Stimulated activated CD4-positive, alpha-beta T cell treated with anti-CD3 and anti-CD28 coated beads, Interleukin-1b, Interleukin-23, amount 100 ng/mL, for 4 hours (primary cell): Measurements from ENCODE around the gene HIC2.
"Not testable (repeated sequence)": the region's sequence is repeated elsewhere in the genome, so short reads cannot be mapped to it uniquely, and the experiment has no call there.

Experiments
- DNase-seq, 2 donors: peaks; one replicate each; pipeline ENCODE4 v3.0.0-alpha.2; 2020; ENCODE audit warnings: low read depth in 2 of 2

Gene HIC2

DNA sequence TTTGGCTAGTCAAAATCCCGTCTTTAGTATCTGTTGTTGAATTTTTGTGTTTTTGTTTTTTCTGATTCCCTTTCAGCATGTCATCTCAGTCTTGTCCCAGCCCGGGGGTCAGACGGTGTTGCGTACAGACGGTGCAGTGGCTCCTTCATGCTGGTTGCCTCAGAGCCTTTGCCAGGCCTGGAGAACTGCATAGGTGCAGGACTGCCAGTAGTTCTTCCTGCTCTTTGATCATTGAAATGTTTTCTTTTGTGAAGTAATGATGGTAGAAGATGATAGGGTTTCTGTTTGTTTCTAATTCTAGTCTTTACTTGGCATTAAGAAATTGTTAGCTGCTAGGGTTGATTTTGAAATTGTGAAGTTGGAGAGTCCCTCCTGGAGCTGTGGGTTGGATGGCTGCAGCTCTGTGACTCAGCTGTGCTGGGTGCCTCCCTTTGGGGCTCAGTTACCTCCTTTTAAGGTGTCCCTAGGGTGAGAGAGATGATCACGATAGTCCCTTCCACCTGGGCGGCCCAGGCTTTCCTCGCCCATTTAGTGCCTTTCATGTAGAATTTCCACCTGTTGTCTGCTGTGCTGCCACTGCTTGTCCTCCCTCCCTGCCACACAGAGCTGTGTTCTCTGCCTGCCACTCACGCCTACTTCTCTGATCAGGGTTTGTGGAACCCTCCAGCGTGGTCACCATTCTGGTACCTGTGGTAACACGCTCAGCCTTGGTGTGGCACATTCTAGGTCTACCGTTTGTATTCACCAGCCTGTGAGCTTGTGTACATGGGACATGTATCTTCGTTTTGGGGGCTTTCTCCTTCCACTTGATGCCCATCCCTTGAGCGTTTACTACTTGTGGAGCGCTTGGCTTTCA is 17.4 kb downstream of the HIC2 start:
- not testable (repeated sequence) for DNase-seq

DNA sequence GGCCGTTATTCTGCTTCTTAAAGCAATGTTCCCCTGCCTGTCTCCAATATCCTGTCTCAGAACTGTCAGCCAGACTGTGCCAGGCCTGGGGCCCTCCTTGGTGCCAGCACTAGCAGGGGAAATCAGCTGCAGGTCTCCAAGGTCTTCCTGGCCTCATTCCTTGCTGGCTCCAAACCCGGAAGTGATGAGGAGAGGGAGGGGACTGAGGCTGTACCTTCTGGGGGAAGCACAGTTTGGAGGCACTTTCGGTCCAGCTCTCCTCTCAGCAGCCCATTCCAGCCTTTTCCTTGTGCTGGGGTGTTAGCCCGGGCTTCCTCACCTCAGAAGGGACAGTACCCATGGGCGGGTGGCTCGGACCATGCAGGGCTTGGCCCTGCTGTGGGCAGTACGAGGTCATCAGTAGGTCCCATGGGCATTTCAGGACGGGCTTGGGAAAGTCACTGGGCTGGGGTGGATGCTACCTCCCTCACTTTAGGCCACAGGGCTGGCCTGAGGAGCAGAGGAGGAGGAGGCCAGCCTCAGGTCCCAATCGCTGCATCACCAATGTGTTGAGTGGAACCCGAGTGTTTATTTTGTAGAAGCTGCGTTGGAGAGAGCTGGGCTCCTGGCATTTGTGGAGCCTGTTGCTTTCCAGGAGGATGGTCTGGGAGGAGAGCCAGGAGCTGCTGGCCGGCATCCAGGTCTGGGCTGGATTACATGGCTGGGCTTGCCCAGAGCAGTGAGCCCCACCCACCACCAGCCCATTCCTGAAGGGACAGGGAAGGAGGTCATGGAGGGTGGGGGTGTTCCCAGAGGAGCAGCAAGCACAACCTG is 19.0 kb downstream of the HIC2 start:
- DNase-seq = not testable (repeated sequence)

DNA sequence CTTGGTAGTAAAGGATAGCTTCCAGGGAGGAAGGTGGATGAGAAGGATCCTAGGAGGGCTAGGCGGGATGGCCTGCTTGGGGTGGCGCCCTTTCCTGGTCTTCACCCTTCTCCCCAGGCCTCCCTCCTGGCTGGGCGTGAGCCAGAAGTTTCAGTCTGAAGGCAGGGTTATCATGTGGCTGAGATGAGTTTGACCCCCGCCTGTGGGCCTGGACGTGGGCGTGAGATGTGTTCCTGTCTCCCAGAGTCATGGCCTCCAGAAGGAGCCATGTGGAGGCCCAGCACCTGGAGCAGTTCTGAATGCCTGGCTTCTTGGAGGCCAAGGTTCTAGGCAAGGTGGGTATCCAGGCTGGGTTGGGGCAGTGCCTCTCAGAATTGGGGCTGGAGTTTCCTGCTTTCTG is 20.8 kb downstream of the HIC2 start:
- DNase-seq = not testable (repeated sequence)

DNA sequence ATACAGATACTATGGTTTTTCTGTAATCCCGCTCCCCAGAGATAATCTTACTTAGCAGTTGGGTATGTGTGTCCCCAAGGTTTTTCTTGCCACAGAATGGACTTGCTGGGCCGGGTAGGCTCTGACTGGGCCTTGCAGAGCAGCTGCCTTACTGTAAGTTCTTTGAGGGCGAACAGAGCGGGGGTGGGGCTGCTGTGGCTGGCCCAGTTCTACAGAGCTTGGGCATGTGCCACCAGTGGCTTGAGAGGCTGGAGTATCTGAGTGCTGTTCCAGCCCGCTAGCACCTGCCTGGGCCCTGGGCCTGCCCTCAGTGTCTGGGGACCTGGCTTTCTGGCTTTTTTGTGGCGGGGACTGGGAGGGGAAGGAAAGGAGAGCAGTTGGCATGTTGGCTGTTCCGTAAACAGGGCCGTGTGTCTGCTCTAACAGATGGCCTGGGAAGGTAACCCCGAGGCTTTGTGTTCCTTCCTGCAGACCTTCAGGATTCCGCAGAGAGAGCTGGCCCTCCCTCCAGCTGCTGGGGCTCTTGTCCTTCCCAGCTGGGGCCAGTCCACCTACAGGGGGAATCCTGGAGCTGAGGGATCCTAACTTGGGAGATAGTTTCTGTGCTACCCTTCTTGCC is 23.0 kb downstream of the HIC2 start:
- not testable (repeated sequence) for DNase-seq

DNA sequence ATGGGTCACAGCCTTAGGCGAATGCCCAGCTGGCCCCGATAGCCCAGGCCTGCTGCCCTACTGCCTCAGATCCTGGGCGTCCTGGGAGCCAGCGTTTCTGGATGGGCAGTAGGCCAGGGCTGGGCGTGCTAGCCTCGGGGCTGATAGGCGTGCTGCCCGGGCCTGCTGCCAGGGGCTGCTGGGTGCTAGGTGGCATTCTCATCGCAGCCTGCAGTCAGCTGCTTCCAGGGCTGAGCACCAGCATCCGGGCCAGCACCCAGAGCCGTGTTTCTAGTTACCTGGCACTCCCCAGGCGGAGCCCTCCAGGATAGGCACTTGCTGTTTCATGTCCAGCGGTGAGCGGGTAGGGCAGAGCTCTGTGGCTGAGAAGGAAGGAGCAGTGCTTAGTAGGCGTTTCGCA is 23.5 kb downstream of the HIC2 start:
- not testable (repeated sequence) for DNase-seq

DNA sequence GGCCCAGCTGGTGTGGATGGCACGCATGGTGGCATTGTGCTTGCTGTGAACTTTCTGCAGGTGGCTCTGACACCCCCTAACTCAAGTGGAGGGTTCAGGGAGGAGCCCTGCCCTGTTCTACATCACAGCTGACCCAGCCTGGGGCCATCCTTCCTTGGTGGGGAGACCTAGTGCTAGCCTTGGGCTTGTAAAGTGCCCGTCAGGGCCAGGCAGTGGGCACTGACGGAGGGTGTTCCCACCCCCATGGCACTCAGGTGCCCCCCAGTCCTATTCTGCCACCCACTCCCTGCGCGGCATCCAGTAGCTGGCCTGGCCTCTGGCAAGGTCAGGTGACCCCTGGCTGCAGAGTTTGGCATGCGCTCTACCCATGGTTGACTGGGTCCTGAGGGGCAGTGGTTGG is 24.0 kb downstream of the HIC2 start:
- DNase-seq = not testable (repeated sequence)

DNA sequence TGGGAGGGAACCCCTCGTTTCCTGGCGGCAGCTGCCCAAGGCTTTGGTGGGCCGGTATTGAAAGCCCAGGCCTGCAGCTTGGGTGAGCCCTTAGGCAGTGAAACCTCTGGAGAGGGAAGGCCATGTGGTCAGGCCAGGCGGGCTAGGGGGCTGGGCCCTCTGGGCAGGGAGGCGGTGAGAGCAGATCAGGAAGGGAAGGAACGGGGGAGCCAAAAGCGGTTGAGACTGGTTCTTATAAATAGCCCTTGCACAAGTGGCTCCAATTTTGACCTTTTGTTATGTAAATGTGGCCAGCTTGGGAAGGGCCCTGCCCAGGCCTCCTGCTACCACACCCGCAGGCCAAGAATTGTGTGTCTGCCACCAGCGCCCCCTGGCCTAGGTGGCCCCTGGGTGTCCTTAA is 25.0 kb downstream of the HIC2 start:
- DNase-seq = not testable (repeated sequence)

DNA sequence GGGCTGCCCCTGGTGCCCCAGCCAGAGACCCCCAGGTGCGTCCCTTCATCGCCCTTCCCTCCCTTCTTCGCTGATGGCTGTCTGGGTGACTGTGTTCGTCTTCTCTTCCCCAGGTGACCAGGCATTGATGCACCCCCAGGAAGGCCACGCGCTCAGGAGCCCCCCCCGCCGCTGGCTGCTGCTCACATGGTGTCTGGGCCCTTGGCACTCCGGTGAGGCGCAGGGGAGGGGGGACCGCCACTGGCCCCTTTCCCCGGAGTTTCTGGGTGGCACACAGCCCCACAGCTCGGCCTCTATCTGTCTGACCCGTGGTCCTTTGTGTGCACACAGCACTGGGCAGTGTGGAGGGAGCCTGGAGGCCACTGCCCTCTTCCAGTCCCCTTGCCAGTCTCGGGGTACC is 25.5 kb downstream of the HIC2 start:
- not testable (repeated sequence) for DNase-seq

DNA sequence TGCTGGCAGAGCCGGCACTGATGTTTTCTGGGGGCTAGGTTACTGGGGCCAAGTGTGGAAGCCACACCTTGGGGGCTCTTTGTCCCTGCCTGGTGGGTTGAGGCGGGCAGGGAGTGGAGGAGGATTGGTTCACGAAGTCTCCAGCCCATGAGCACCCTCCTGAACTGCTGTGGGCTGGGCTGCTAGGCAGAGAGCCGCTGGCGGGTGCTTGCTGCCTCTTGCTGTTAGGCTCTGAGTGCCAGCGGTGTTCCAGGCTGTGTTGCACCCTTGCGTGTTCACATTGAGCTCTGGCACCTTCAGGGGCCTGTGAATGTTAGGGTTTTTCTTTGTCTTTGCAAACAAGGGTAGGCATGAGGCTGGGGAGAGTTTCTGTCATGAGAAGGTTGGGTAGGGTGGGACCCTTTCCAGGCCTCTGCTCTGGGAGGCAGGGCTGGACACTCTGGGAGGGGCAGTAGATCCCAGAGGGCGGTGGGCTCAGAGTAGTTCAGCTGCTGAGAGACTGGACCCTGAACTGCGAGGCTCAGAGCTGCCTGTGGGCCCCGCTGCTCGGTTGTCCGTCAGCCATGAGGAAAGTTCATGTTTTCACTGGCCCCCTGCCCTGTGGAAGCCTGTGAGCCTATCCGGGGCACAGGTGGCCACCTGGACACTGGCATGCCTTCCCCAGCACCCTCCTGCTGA is 26.0 kb downstream of the HIC2 start:
- no peak for DNase-seq

DNA sequence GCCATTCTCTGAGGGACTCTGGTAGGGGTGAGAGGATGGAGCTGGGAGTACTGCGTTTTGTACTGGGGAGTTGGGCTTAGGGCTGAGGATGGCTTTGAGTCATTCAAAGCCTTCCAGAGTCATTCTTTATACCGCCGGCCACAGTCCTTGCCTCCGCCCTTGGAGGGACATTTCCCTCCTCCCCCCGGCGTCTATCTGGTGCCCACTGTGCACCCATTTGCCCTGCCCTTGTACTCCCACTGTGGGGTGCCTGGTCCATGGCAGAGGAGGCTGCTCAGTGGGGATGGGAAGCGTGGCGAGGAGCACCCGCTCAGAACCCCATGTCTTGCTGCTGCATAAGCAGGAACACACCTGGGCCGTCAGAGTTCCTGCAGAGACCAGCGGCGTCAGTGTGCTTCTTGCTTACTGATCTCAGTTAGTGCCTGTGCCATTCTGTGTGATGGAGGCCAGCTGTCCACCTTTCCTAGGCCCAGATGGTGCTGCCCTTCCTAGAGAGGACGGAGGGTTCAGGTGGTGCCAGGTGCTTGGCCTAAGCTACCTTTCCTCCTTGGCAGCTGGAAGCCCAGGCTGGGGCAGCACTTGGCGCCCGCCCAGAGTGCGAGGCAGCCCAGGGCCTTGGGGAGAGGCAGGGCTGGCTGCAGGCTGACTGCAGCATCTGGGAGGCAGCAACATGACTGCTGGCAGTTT is 26.7 kb downstream of the HIC2 start:
- DNase-seq = no peak

DNA sequence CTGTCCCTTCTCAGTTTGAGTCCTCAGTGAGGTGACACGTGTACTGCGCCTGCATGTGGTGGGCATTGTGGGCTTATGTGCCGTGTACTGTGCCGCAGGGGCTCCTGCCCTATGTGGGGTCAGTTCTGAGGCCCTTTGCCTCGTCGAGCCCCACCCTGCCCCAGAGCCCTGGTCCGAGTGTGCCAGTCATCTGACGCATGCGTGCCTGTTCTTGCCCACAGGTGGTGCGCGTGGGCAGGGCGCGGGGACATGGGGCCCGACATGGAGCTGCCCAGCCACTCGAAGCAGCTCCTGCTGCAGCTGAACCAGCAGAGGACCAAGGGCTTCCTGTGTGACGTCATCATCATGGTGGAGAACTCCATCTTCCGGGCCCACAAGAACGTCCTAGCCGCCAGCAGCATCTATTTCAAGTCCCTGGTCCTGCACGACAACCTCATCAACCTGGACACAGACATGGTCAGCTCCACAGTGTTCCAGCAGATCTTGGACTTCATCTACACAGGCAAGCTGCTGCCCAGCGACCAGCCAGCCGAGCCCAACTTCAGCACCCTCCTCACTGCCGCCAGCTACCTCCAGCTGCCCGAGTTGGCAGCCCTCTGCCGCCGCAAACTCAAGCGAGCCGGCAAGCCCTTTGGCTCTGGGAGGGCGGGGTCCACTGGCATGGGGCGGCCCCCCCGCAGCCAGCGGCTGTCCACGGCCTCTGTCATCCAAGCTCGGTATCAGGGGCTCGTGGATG is 27.7 kb downstream of the HIC2 start:
- DNase-seq = no peak

DNA sequence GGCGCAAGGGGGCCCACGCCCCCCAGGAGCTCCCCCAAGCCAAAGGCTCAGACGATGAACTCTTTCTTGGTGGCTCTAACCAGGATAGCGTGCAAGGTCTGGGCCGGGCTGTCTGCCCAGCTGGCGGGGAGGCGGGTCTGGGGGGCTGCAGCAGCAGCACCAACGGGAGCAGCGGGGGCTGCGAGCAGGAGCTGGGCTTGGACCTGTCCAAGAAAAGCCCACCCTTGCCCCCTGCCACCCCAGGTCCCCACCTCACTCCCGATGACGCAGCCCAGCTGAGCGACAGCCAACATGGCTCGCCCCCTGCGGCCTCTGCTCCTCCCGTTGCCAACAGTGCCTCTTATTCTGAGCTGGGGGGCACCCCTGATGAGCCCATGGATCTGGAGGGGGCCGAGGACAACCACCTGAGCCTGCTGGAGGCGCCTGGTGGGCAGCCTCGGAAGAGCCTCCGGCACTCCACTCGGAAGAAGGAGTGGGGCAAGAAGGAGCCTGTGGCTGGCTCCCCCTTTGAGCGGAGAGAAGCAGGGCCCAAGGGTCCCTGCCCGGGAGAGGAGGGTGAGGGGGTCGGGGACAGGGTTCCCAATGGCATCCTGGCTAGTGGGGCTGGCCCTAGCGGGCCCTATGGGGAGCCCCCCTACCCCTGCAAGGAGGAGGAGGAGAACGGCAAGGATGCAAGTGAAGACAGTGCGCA is 28.4 kb downstream of the HIC2 start:
- DNase-seq = no peak

DNA sequence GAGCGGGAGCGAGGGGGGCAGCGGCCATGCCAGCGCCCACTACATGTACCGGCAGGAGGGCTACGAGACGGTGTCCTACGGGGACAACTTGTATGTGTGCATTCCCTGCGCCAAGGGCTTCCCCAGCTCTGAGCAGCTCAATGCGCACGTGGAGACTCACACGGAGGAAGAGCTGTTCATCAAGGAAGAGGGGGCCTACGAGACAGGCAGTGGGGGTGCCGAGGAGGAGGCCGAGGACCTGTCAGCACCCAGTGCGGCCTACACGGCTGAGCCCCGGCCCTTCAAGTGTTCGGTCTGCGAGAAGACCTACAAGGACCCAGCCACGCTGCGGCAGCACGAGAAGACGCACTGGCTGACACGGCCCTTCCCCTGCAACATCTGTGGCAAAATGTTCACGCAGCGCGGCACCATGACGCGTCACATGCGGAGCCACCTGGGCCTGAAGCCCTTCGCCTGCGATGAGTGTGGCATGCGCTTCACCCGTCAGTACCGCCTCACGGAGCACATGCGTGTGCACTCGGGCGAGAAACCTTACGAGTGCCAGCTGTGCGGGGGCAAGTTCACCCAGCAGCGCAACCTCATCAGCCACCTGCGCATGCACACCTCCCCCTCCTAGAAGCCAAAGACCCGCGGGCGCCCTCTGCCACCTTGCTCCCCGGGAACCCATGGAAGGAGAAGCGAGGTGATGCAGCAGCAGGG is 29.1 kb downstream of the HIC2 start:
- no peak for DNase-seq

DNA sequence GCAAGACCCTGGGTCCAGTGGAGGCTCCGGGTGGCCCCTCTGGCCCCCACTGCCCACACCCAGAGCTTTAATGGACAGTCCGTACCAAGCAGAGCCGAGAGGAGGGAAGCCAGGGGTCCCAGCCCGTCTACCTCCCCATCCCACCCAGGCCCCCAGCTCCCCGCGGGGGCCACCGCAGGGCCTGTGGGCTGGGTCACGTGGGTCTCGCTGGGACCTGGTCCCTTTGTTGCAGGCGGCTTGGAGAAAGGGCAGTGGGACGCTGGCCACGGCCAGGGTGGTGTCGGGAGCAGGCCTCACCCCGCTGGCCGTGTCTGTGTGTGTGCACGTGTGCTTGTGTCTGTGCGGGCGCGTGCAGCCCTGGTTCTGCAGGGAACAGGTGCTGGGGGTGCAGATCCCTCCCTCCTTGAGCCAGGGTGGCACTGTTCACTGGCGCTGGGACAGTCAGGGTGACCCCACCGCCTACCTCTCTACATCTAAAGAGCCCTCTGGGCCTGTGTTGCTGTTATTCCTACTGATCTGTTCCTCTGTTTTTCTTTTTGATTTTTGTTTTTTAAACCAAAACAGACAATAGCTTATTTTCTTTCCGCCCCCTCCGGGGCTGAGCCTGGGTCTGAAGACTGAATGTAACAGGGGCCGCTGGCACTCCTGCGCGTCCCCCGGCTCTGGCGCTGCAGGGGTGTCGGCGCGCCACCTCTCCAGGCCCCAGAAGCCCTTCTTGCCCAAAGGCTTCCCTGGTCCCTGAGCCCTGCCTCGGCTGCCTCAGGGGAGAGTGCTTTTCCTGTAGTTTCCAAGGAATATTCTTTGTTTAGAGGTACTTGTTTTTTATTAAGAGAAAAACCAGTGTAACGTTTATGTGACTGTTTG is 29.9 kb downstream of the HIC2 start:
- DNase-seq = no peak

DNA sequence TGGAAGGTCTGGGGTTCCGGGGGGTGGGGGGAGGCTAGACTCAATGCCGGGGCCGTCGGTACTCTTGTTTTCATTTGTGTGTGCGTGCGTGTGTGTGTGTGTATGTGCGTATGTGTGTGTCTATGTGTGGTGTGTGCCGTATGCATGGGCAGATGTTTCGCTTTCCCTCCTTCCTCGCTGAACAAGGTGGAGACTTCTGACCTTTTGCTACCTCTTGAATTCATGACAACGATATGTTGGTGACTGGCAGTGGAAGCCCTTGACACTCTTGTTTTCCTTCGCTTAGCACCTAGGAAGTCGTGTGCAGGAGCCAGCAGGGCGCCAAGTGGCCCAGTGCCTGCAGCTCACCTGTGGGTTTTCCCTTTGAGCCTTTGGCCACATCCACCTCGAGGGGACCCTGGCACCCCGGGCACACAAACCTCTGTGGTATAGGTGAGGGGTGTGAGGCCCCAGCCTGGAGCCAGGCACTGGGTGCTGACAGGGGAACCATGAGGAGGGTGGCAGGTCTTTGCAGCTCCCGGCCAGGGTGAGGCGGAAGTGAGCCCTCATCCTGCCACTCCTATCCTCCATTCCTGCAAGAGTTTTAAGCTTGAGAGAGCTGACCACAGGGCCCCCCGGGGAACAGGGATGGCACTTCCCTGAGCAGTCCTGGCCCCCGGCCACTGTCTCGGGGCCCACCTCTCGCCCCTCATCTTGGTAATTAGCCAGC is 30.7 kb downstream of the HIC2 start:
- DNase-seq = no peak

DNA sequence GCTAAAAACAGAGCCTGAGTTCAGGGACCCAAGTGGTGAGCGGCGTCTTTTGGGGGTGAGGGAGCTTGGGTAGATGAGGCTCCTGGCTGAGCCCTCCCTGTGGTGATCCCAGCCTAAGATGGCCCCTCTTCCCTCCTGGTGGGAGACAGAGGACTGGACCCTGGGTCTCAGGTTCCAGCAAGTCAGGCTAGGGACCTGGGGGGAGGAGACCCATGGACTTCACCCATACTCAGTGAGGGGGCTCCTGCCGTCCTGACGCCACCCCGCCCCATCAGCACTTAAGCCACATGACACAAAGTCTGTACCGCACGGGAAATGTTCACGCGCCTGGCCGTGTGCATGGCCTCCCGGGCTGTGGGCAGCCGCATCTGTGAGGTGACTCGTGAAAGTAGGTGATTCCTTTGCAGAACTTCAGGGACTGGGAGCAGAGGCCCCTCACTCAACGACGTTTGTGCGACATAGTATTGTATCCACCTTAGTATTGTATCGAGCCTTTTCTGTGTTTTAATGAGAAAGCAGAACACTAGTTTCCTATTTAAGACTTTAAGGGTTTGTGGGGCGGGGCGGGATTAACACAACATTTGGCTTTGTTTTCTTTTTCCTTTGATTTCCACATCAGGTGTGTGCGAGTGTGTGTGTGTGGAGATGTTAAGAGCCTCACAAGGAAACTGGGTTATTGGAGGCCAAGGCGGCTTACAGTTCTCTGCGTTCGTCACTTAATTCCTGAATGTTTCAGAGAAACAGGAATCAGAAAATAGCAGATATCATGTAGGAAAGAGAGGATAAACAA is 31.7 kb downstream of the HIC2 start:
- DNase-seq = no peak
